ENCODE results near the gene OTOF. TPM values are rescaled to one million over a fixed set of nuclear protein-coding genes. Genes with fewer than 3 reads are reported as not detected.

The OTOF gene
- total and polyA plus RNA-seq, 8 donors: 0.06 to 3.6 (median 0.29) TPM; not detected in 3

GRCh38 chr2:26471766-26472706 lies 5.9 kb downstream of the OTOF start:
- Histone ChIP-seq H3K4me3 (no peak overlapping the region), H3K9me3 (peaks cover 4 to 11% (median 8%) of the 10 kb centered on the region in 4 donors), H3K4me1 (no peaks in the 10 kb centered on the region), H3K27ac (no peak overlapping the region), H3K36me3 (no peaks in the 10 kb centered on the region), H3K27me3 (no peaks in the 10 kb centered on the region)
- intact Hi-C loops (cut with DNase I; ENCODE audit: low total_unique reads): no loop called here
- TF ChIP-seq POLR2A (IDR thresholded peaks at IDR 0.05) (no peak), POLR2AphosphoS5 (IDR thresholded peaks at IDR 0.05) (no peak)
- 84 to 90% (median 87%) methylated on average over 23 to 25 of the region's 25 CpGs for WGBS, 5 donors
- no peak for DNase-seq

DNA sequence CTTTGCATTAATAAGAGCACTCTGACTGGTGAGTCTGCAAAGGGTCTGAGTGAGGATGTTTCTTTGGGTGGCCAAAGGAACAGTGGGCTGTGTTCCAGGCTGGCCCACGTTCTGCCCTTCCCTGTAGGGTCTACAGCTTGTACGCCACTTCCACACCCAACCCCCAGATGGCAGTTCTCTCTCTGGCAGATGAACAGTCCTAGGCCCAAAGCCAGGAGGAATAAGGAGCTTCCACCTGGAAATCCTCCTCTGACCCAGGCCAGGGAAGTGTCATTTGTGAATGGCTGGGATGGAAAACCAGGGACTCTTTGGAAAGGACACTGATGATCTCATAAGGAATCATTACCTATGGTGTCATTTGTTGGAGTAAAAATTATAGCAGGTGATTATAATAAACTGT lies 6.6 kb downstream of the OTOF start:
- intact Hi-C loops (cut with DNase I; ENCODE audit: low total_unique reads): no loop called here
- no peaks in the 10 kb centered on the region for H3K36me3 ChIP-seq

DNA sequence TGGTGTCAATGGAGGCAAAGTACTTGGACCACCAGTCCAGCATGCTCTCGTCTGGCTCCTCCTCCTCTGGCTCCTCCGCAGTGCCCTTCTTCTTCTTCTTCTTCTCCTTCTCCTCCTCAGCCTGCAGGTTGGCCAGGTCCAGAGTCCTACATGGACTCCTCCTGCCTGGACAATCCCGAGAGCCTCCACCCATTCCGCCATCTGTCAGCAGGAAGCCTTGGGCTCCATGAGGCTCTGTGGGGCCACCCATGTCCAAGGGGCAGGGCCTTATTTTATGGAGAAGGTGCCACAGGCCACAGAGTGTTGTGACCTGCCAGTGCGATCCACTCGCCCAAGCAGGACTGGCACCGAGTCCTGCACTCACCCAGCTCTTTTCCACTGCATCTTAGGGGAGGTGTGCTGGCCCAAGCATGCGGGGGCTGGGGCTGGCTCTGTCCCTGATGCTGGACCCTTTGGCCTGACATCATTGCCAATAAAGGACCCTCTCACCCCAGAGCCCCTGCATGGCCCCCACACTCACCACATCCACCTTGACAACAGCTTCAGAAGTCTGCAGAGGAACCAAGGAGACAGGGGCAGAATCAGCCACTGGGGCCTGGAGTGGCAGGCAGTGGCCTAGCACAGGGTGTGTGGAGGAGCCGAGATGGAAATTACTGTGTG lies 7.2 kb downstream of the OTOF start:
- TF ChIP-seq CTCF (IDR thresholded peaks at IDR 0.05) (no peak), EP300 (IDR thresholded peaks at IDR 0.05) (no peak), POLR2AphosphoS5 (IDR thresholded peaks at IDR 0.05) (no peak), POLR2A (IDR thresholded peaks at IDR 0.05) (no peak)
- no peak overlapping the region for H3K4me3 ChIP-seq
- intact Hi-C loops (cut with DNase I; ENCODE audit: low total_unique reads): no loop called here
- no peaks in the 10 kb centered on the region for H3K27me3 ChIP-seq
- H3K9me3 ChIP-seq: peaks cover 4 to 11% (median 8%) of the 10 kb centered on the region in 4 donors
- no peaks in the 10 kb centered on the region for H3K36me3 ChIP-seq
- no peak overlapping the region for H3K27ac ChIP-seq
- 89 to 97% (median 91%) methylated on average over 9 of the region's 9 CpGs for WGBS, 5 donors
- no peak for DNase-seq
- no peaks in the 10 kb centered on the region for H3K4me1 ChIP-seq

More for the DNA sequence above, 6.6 kb downstream of the OTOF start:
- DNase-seq: no peak
- peaks cover 4 to 11% (median 8%) of the 10 kb centered on the region in 4 donors for H3K9me3 ChIP-seq
- TF ChIP-seq POLR2AphosphoS5 (IDR thresholded peaks at IDR 0.05) (no peak), EP300 (IDR thresholded peaks at IDR 0.05) (no peak), POLR2A (IDR thresholded peaks at IDR 0.05) (no peak), CTCF (IDR thresholded peaks at IDR 0.05) (no peak)
- no peaks in the 10 kb centered on the region for H3K27me3 ChIP-seq
- WGBS, 5 donors: 43 to 65% (median 58%) methylated on average over 2 of the region's 2 CpGs
- no peak overlapping the region for H3K4me3 ChIP-seq
- no peak overlapping the region for H3K27ac ChIP-seq
- no peaks in the 10 kb centered on the region for H3K4me1 ChIP-seq

GRCh38 chr2:26469955-26470354 lies 8.0 kb downstream of the OTOF start:
- H3K4me3 ChIP-seq: no peak overlapping the region
- no peak for TF ChIP-seq EP300 (IDR thresholded peaks at IDR 0.05)
- no peak for TF ChIP-seq POLR2AphosphoS5 (IDR thresholded peaks at IDR 0.05)
- TF ChIP-seq CTCF (IDR thresholded peaks at IDR 0.05): no peak
- no peak for TF ChIP-seq POLR2A (IDR thresholded peaks at IDR 0.05)
- 88 to 96% (median 92%) methylated on average over 7 of the region's 7 CpGs for WGBS, 5 donors
- H3K27me3 ChIP-seq: no peaks in the 10 kb centered on the region
- intact Hi-C loops (cut with DNase I; ENCODE audit: low total_unique reads): no loop called here
- H3K4me1 ChIP-seq: no peaks in the 10 kb centered on the region
- no peak for DNase-seq
- H3K9me3 ChIP-seq: peaks cover 4 to 11% (median 8%) of the 10 kb centered on the region in 4 donors
- H3K27ac ChIP-seq: no peak overlapping the region
- no peaks in the 10 kb centered on the region for H3K36me3 ChIP-seq

All from stomach (tissue), 9 donors.